PFSK-1 (cell line): Measurements from ENCODE around the gene PDCD6IP.

Experiments
- FOXP2 ChIP-seq: optimal IDR thresholded peaks from 2 replicates; pipeline ENCODE3; 2011; ENCODE audit warnings: borderline replicate concordance, control low read depth, inconsistent platforms; ENCODE audit not compliant: insufficient read depth; ENCODE audit errors: extremely low read length, extremely low read depth
- POLR2AphosphoS5 ChIP-seq: IDR thresholded peaks from 2 replicates; pipeline ENCODE4 v1.6.1; 2012; ENCODE audit warnings: low read depth, mild to moderate bottlenecking, control low read depth, low read length, moderate library complexity
- REST ChIP-seq, 2 experiments: IDR thresholded peaks; 2 replicates each; pipeline versions ENCODE4 v1.6.1 to v1.8.0; 2011 to 2012; ENCODE audit warnings: low read depth in 2 of 2, low read length in 2 of 2, control low read depth in 1 of 2, inconsistent platforms in 1 of 2, mild to moderate bottlenecking in 1 of 2, moderate library complexity in 1 of 2; ENCODE audit not compliant: insufficient read depth in 1 of 2
- SIN3A ChIP-seq: IDR thresholded peaks from 2 replicates; pipeline ENCODE4 v1.6.1; 2012; ENCODE audit warnings: mild to moderate bottlenecking, low read length, moderate library complexity, borderline replicate concordance; ENCODE audit not compliant: insufficient read depth
- TAF1 ChIP-seq: IDR thresholded peaks from 2 replicates; pipeline ENCODE4 v1.6.1; 2012; ENCODE audit warnings: low read length, control low read depth, borderline replicate concordance; ENCODE audit not compliant: insufficient read depth

GRCh38 chr3:33840179-33840578 lies 41.7 kb downstream of the PDCD6IP start:
- TF ChIP-seq POLR2AphosphoS5 (no peak), REST (IDR thresholded peaks at IDR 0.05; ENCODE audit: insufficient read depth in 1 of 2, low read depth in 2 of 2, low read length in 2 of 2) (no peak), TAF1 (no peak), SIN3A (no peak), FOXP2 (no peak)
